GM23338 (cell line): ENCODE data around the gene BMP10.

Experiments
- CTCF ChIP-seq, 2 experiments: fragments of 200-600 bp in 1 of 2; sonication (generic) in 1 of 2; conservative IDR thresholded peaks; 2 replicates each; pipeline versions ENCODE4 v1.5.1 to v1.6.1; 2016 to 2017; ENCODE audit warnings: antibody characterized with exemption in 2 of 2, low read depth in 2 of 2, mild to moderate bottlenecking in 2 of 2, moderate library complexity in 1 of 2
- EZH2 ChIP-seq: fragments of 200-600 bp; sonication (generic); IDR thresholded peaks from one replicate; pipeline ENCODE4 v1.8.0; 2017; ENCODE audit warnings: antibody characterized with exemption, mild to moderate bottlenecking, low read depth; ENCODE audit not compliant: unreplicated experiment
- POLR2AphosphoS5 ChIP-seq: IDR thresholded peaks from 2 replicates; pipeline ENCODE4 v1.6.1; 2016; ENCODE audit warnings: antibody characterized with exemption, low read depth

GRCh38 chr2:68857202-68857845, 13.9 kb downstream of the BMP10 start:
- TF ChIP-seq CTCF (conservative IDR thresholded peaks at IDR 0.05; ENCODE audit: low read depth in 2 of 2) (no peak), POLR2AphosphoS5 (no peak), EZH2 (no peak)
